Upper lobe of right lung (tissue), 1 donor: ENCODE measurements around the gene SORL1. TPM values are rescaled to one million over a fixed set of nuclear protein-coding genes. Genes with fewer than 3 reads are reported as not detected.
A peak's percentile ranks its signal among the peaks of the same experiment; 100 is the strongest.

ENCODE experiments used
- ATAC-seq: fragments of 200-7000 bp; cut with Tn5 transposase; one replicate; pipeline ENCODE4 v1.9.1; 2020; ENCODE audit warnings: mild to moderate bottlenecking, moderate library complexity
- DNase-seq: peaks from one replicate; pipeline ENCODE4 v3.0.0-alpha.2; 2020
- H3K27ac ChIP-seq: fragments of 200-600 bp; one replicate; pipeline ENCODE4 v1.8.0; 2022
- H3K27me3 ChIP-seq: fragments of 200-600 bp; one replicate; pipeline ENCODE4 v1.8.0; 2022; ENCODE audit warnings: mild to moderate bottlenecking
- H3K36me3 ChIP-seq: fragments of 200-600 bp; one replicate; pipeline ENCODE4 v1.8.0; 2022
- H3K4me1 ChIP-seq: fragments of 200-600 bp; one replicate; pipeline ENCODE4 v1.8.0; 2022
- H3K4me3 ChIP-seq: fragments of 200-600 bp; one replicate; pipeline ENCODE4 v1.8.0; 2022; ENCODE audit warnings: mild to moderate bottlenecking
- H3K9me3 ChIP-seq: fragments of 200-600 bp; one replicate; pipeline ENCODE4 v1.8.0; 2022
- intact Hi-C: fragments of 100-400 bp; cut with DNase I; formaldehyde crosslinking; loops from one replicate; pipeline ENCODE4 v1.11.0; 2022
- total RNA-seq: library from RNA; stranded (reverse); fragmentation: NEBNext Ultra II Directional; extraction: Animal tissue kit (Norgen Biotek cat#: 25700); gene quantifications from one replicate; pipeline ENCODE4 v1.2.1, GENCODE V29; 2021
- TF ChIP-seq, protein P1 (sequence below): fragments of 200-600 bp; IDR thresholded peaks from one replicate; pipeline ENCODE4 v1.8.0; 2022; ENCODE audit warnings: antibody characterized with exemption
- donor health status: DM: no; HTN: yes; CAD: no; lungs with severe emphysema.

The SORL1 gene
- total RNA-seq, 1 donor from 2014 or later, result 48.3 TPM

GRCh38 chr11:121445071-121445768 is 6.9 kb upstream of the SORL1 start:
- Histone ChIP-seq H3K9me3 (no peaks in the 10 kb centered on the region), H3K4me1 (no peaks in the 10 kb centered on the region), H3K4me3 (no peak overlapping the region), H3K27me3 (no peaks in the 10 kb centered on the region), H3K36me3 (no peaks in the 10 kb centered on the region), H3K27ac (no peak overlapping the region)
- no peak for DNase-seq
- ATAC-seq, result no peak
- intact Hi-C loops, result loop anchor here (5.0 kb wide), 1 partner anchor 123 kb away; no protein-coding TSS in a partner anchor
- TF ChIP-seq, protein P1, sequence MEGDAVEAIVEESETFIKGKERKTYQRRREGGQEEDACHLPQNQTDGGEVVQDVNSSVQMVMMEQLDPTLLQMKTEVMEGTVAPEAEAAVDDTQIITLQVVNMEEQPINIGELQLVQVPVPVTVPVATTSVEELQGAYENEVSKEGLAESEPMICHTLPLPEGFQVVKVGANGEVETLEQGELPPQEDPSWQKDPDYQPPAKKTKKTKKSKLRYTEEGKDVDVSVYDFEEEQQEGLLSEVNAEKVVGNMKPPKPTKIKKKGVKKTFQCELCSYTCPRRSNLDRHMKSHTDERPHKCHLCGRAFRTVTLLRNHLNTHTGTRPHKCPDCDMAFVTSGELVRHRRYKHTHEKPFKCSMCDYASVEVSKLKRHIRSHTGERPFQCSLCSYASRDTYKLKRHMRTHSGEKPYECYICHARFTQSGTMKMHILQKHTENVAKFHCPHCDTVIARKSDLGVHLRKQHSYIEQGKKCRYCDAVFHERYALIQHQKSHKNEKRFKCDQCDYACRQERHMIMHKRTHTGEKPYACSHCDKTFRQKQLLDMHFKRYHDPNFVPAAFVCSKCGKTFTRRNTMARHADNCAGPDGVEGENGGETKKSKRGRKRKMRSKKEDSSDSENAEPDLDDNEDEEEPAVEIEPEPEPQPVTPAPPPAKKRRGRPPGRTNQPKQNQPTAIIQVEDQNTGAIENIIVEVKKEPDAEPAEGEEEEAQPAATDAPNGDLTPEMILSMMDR, result no peak

DNA sequence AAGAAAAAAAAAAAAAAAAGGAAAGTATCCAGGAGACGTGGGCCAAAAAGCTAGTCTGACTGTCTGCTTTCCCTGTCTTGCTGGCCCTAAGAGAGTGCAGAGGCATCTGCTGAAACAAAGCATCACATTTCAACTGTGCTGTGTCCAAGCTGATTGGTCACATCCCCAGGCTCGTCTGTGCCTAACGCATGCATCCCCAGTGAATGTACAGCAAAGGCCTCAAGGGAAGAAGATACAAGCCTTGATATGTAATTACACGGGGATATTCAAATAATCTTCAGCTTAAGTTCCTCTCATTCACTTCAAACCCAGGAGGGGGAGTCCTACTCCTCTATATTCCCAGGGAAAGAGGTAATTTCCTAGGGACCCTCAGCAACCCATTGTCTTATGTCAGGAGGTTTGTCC is 5.4 kb upstream of the SORL1 start:
- Histone ChIP-seq H3K27me3 (no peaks in the 10 kb centered on the region), H3K4me3 (no peak overlapping the region), H3K9me3 (no peaks in the 10 kb centered on the region), H3K27ac (no peak overlapping the region), H3K4me1 (peaks cover 12% of the 10 kb centered on the region), H3K36me3 (no peaks in the 10 kb centered on the region)
- ATAC-seq (no peak), DNase-seq (no peak)
- TF ChIP-seq, protein P1, result peak; percentile 6
- intact Hi-C loops, result loop anchor here (5.0 kb wide), 1 partner anchor 124 kb away; no protein-coding TSS in a partner anchor

GRCh38 chr11:121448011-121448410 is 4.1 kb upstream of the SORL1 start:
- no peaks in the 10 kb centered on the region for H3K27me3 ChIP-seq
- no peaks in the 10 kb centered on the region for H3K36me3 ChIP-seq
- H3K4me3 ChIP-seq, result no peak overlapping the region
- H3K27ac ChIP-seq, result no peak overlapping the region
- TF ChIP-seq, protein P1, result no peak
- H3K9me3 ChIP-seq, result no peaks in the 10 kb centered on the region
- intact Hi-C loops, result loop anchor here (5.0 kb wide), 1 partner anchor 126 kb away; no protein-coding TSS in a partner anchor
- peaks cover 13% of the 10 kb centered on the region for H3K4me1 ChIP-seq
- ATAC-seq, result no peak
- DNase-seq, result no peak

DNA sequence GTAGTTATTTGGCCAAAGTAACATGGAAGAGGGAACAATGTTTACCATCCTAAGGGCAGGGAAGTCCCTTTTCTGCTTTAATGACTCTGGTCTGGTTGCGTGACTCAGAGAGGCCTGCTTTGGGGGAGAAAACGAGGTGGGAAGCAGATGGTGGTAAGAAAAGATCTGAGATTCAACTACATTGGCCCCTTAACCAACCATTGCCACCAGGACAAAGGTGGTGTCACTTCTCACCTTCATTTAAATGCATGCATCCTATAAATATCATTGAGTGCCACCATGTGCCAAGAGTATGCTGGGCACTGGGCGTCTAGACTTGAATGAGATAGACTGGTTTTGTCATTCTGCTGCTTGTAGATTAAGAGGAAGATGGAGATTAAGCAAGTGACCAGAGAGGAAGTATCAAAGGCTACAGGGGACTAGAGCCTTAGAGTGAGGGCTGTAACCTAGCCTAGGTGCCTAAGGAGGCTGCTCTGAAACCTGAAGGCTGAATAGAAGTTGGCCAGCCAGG is 3.6 kb upstream of the SORL1 start:
- Histone ChIP-seq H3K4me3 (no peak overlapping the region), H3K36me3 (no peaks in the 10 kb centered on the region), H3K27me3 (no peaks in the 10 kb centered on the region), H3K9me3 (no peaks in the 10 kb centered on the region), H3K27ac (peak overlapping the region; percentile 40), H3K4me1 (peaks cover 13% of the 10 kb centered on the region)
- peak; percentile 57 for ATAC-seq
- intact Hi-C loops, result loop anchor here (5.0 kb wide), 1 partner anchor 126 kb away; no protein-coding TSS in a partner anchor
- TF ChIP-seq, protein P1, result no peak
- DNase-seq, result no peak

- Histone ChIP-seq H3K9me3 (no peaks in the 10 kb centered on the region), H3K27me3 (no peaks in the 10 kb centered on the region), H3K27ac (peak overlapping the region; percentile 40), H3K36me3 (no peaks in the 10 kb centered on the region), H3K4me1 (peaks cover 13% of the 10 kb centered on the region), H3K4me3 (no peak overlapping the region)
- DNase-seq, result no peak
- intact Hi-C loops, result loop anchor here (5.0 kb wide), 1 partner anchor 127 kb away; no protein-coding TSS in a partner anchor
- TF ChIP-seq, protein P1, result no peak
- ATAC-seq, result no peak
Measured at GRCh38 chr11:121449123-121449522, 3.0 kb upstream of the SORL1 start.
